Neuronal stem cell (in vitro differentiated cells): Measurements from ENCODE around the gene SPOCD1.

Source experiments
- DNase-seq: peaks from one replicate; pipeline ENCODE4 v3.0.0-alpha.2; 2013; ENCODE audit warnings: low spot score
- H2AFZ ChIP-seq: one replicate; pipeline ENCODE4 v1.6.1; 2013; ENCODE audit warnings: mild to moderate bottlenecking, low read length, inconsistent platforms
- H2AK5ac ChIP-seq: 2 replicates; pipeline ENCODE4 v1.6.1; 2013; ENCODE audit warnings: low read depth, mild to moderate bottlenecking, inconsistent platforms, low read length, moderate library complexity, mixed read lengths
- H2BK120ac ChIP-seq: 2 replicates; pipeline ENCODE4 v1.6.1; 2013; ENCODE audit warnings: low read depth, mild to moderate bottlenecking, inconsistent platforms, low read length, moderate library complexity, mixed read lengths
- H2BK12ac ChIP-seq: one replicate; pipeline ENCODE4 v1.6.1; 2013; ENCODE audit warnings: low read length, inconsistent platforms
- H2BK15ac ChIP-seq: 2 replicates; pipeline ENCODE4 v1.6.1; 2013; ENCODE audit warnings: mild to moderate bottlenecking, low read length, inconsistent platforms, mixed read lengths
- H2BK5ac ChIP-seq: one replicate; pipeline ENCODE4 v1.6.1; 2013; ENCODE audit warnings: inconsistent platforms, mild to moderate bottlenecking, low read length, moderate library complexity
- H3K14ac ChIP-seq: one replicate; pipeline ENCODE4 v1.6.1; 2013; ENCODE audit warnings: low read length, inconsistent platforms
- H3K18ac ChIP-seq: 2 replicates; pipeline ENCODE4 v1.6.1; 2013; ENCODE audit warnings: low read length, inconsistent platforms
- H3K23ac ChIP-seq: 2 replicates; pipeline ENCODE4 v1.6.1; 2013; ENCODE audit warnings: low read depth, mild to moderate bottlenecking, mixed read lengths, low read length, inconsistent platforms; ENCODE audit not compliant: poor library complexity
- H3K27ac ChIP-seq: replicated peaks from 3 replicates; pipeline ENCODE4 v1.5.1; 2013; ENCODE audit warnings: low read length, inconsistent platforms
- H3K27me3 ChIP-seq, 3 experiments: 2 replicates each; pipeline ENCODE4 v1.6.1; 2013; ENCODE audit warnings: low read length in 3 of 3, mild to moderate bottlenecking in 2 of 3, inconsistent platforms in 1 of 3, low read depth in 1 of 3, mixed read lengths in 1 of 3, moderate library complexity in 1 of 3; ENCODE audit not compliant: control insufficient read depth in 3 of 3, insufficient read depth in 3 of 3
- H3K36me3 ChIP-seq, 2 donors: replicated peaks in 1 of 2; 2 replicates each; pipeline ENCODE4 v1.6.1; 2013; ENCODE audit warnings: low read length in 2 of 2; ENCODE audit not compliant: control insufficient read depth in 2 of 2, insufficient read depth in 2 of 2
- H3K4ac ChIP-seq: 2 replicates; pipeline ENCODE4 v1.6.1; 2013; ENCODE audit warnings: inconsistent platforms, mild to moderate bottlenecking, low read length, moderate library complexity
- H3K4me1 ChIP-seq, 2 donors: 1 replicate in 1 of 2; 2 replicates in 1 of 2; pipeline ENCODE4 v1.6.1; 2013; ENCODE audit warnings: low read length in 2 of 2, low read depth in 1 of 2; ENCODE audit not compliant: control insufficient read depth in 2 of 2, insufficient read depth in 1 of 2
- H3K4me2 ChIP-seq: one replicate; pipeline ENCODE4 v1.6.1; 2013; ENCODE audit warnings: mild to moderate bottlenecking, low read length, inconsistent platforms; ENCODE audit not compliant: insufficient read depth, poor library complexity, severe bottlenecking
- H3K4me3 ChIP-seq, 2 donors: 2 replicates each; pipeline ENCODE4 v1.5.1; 2013; ENCODE audit warnings: low read length in 2 of 2, mild to moderate bottlenecking in 2 of 2, inconsistent platforms in 1 of 2, moderate library complexity in 1 of 2
- H3K79me1 ChIP-seq: one replicate; pipeline ENCODE4 v1.6.1; 2013; ENCODE audit warnings: low read depth, mild to moderate bottlenecking, inconsistent platforms, low read length, moderate library complexity
- H3K9ac ChIP-seq: one replicate; pipeline ENCODE4 v1.6.1; 2013; ENCODE audit warnings: mild to moderate bottlenecking, low read depth, low read length, inconsistent platforms; ENCODE audit not compliant: poor library complexity
- H3K9me3 ChIP-seq, 2 donors: replicated peaks in 1 of 2; 2 replicates each; pipeline versions ENCODE3 to v1.6.1; 2013; ENCODE audit warnings: low read length in 2 of 2, mild to moderate bottlenecking in 2 of 2, inconsistent platforms in 1 of 2, low read depth in 1 of 2, mixed read lengths in 1 of 2, moderate library complexity in 1 of 2; ENCODE audit not compliant: control insufficient read depth in 2 of 2, insufficient read depth in 1 of 2
- H4K8ac ChIP-seq: one replicate; pipeline ENCODE4 v1.6.1; 2013; ENCODE audit warnings: low read depth, mild to moderate bottlenecking, inconsistent platforms, low read length, moderate library complexity
- H4K91ac ChIP-seq: one replicate; pipeline ENCODE4 v1.6.1; 2013; ENCODE audit warnings: low read length, low read depth, mild to moderate bottlenecking, inconsistent platforms; ENCODE audit not compliant: poor library complexity
- WGBS, 2 donors: extraction: QIAGEN DNeasy Blood & Tissue Kit; methylation state at CpG; one replicate each; pipeline ENCODE4 v1.1.7; 2013; ENCODE audit warnings: missing lambda C conversion rate in 2 of 2, mixed read lengths in 1 of 2; ENCODE audit not compliant: insufficient read length in 2 of 2, insufficient replicate concordance in 1 of 2; ENCODE audit errors: extremely low coverage in 2 of 2; 5-methylcytosine and 5-hydroxymethylcytosine counted together

Gene SPOCD1

DNA sequence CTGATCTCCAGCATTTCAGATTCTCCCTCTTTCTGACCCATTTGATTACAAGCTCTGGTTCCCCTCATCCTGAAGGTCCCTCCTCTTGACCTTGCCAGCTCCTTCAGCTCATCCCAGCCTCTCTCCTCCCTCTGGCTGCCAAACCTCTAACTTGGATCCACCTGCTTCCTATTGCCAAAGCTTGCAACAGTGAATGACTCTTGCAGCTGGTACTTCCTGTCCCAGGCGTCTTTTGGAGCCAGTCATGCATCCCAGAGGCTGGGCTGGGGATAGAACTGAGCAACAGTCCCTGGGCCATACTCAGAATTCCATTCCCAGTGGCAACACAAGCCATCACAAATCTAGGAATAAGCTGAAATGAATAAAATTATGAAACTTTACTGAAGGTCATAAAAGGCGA, 27.7 kb upstream of the SPOCD1 start:
- H3K9ac ChIP-seq: no peak overlapping the region
- no peak overlapping the region for H3K18ac ChIP-seq
- no CpG with 5 or more reads among the region's 2 CpGs for WGBS, 2 donors
- no peak overlapping the region for H3K4me2 ChIP-seq
- no peak overlapping the region for H2AK5ac ChIP-seq
- H3K4me1 ChIP-seq: no peaks in the 10 kb centered on the region
- no peak overlapping the region for H3K23ac ChIP-seq
- no peaks in the 10 kb centered on the region for H3K9me3 ChIP-seq
- H2AFZ ChIP-seq: no peak overlapping the region
- H3K4me3 ChIP-seq: no peak overlapping the region
- DNase-seq: no peak
- no peak overlapping the region for H3K27ac ChIP-seq
- H3K14ac ChIP-seq: no peak overlapping the region
- no peaks in the 10 kb centered on the region for H3K79me1 ChIP-seq
- no peak overlapping the region for H4K8ac ChIP-seq
- no peak overlapping the region for H2BK5ac ChIP-seq
- no peak overlapping the region for H2BK120ac ChIP-seq
- H2BK12ac ChIP-seq: no peak overlapping the region
- peaks cover 0 to 3% (median 0%) of the 10 kb centered on the region in 3 experiments for H3K27me3 ChIP-seq
- no peak overlapping the region for H2BK15ac ChIP-seq
- no peaks in the 10 kb centered on the region for H3K36me3 ChIP-seq
- no peak overlapping the region for H4K91ac ChIP-seq
- no peak overlapping the region for H3K4ac ChIP-seq

DNA sequence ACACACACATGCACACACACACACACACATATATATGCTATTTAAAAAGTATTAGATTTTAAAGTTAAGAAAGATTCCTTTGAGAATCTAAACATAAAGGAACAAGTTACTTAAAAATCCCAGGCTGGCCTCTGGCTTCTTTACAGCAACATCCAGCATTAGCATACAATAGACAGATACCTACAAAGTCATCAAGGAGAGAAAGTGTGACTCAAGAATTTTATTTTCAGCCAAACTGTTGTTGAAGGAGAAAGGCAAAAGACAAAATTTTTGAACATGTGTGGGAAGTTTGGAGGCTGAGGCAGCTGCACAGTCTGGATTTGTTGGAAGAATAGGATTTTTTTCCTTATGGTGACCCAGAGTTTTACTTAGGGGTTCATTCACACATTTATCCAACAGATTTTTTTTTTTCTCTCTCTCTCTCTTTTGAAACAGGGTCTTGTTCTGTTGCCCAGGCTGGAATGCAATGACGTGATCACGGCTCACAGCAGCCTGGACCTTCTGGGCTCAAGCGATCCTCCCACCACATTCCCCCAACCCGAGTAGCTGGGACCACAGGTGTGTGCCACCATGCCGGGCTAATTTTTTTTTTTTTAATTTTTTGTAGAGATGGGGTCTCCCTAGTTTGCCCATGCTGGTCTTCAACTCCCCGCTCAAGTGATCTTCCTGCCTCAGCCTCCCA, 24.0 kb upstream of the SPOCD1 start:
- H3K4me2 ChIP-seq: no peak overlapping the region
- H2BK120ac ChIP-seq: no peak overlapping the region
- H3K4me1 ChIP-seq: no peaks in the 10 kb centered on the region
- no peak overlapping the region for H2BK15ac ChIP-seq
- H4K8ac ChIP-seq: no peak overlapping the region
- H3K23ac ChIP-seq: no peak overlapping the region
- H3K27me3 ChIP-seq: peaks cover 0 to 9% (median 0%) of the 10 kb centered on the region in 3 experiments
- no CpG with 5 or more reads among the region's 6 CpGs for WGBS, 2 donors
- H2AFZ ChIP-seq: no peak overlapping the region
- H3K9ac ChIP-seq: no peak overlapping the region
- H2BK12ac ChIP-seq: no peak overlapping the region
- H3K9me3 ChIP-seq: peaks cover 0 to 2% of the 10 kb centered on the region in 2 donors
- H2AK5ac ChIP-seq: no peak overlapping the region
- H2BK5ac ChIP-seq: no peak overlapping the region
- no peaks in the 10 kb centered on the region for H3K36me3 ChIP-seq
- no peak overlapping the region for H4K91ac ChIP-seq
- H3K4me3 ChIP-seq: no peak overlapping the region
- DNase-seq: no peak
- H3K14ac ChIP-seq: no peak overlapping the region
- H3K27ac ChIP-seq: no peak overlapping the region
- H3K79me1 ChIP-seq: no peaks in the 10 kb centered on the region
- H3K4ac ChIP-seq: no peak overlapping the region
- H3K18ac ChIP-seq: no peak overlapping the region

DNA sequence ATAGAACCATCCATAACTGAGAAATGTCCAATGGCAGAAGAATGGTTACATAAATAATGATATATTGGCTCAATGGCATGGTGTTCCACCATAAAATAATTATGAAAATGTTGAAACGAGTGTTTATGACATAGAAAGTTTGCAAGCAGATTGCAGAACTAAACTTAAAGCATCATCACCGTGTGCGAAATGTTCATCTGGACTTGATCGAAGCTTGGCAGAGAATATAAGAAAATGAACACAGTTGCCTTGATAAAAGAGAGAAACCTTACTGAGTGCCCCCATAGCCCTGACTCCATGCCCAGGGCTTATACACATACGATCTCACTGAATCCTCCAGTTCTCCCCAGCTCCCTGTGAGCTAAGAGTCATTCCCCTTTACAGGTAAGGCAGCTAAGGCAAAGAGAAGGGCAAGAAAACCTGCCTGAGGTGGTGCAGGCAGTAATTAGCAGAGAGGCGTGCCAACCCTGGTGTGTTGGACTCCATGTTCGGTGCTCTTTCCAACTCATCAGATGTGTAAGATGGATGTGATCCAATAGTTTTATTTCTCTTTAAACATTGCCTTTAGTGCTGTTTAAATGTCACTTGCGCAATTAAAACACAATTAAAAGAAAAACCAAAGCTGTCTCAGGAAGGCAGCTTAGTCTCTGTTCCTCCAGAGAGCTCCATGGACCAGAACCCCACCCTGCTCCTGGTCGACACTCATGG, 21.8 kb upstream of the SPOCD1 start:
- DNase-seq: no peak
- Histone ChIP-seq H3K4me2 (no peak overlapping the region), H3K27me3 (peaks cover 0 to 23% (median 0%) of the 10 kb centered on the region in 3 experiments), H3K79me1 (no peaks in the 10 kb centered on the region), H2BK120ac (no peak overlapping the region), H2AK5ac (no peak overlapping the region), H2AFZ (no peak overlapping the region), H2BK15ac (no peak overlapping the region), H3K27ac (no peak overlapping the region), H2BK5ac (no peak overlapping the region), H2BK12ac (no peak overlapping the region), H3K23ac (no peak overlapping the region), H3K4me3 (no peak overlapping the region), H4K8ac (no peak overlapping the region), H3K4ac (no peak overlapping the region), H3K4me1 (no peaks in the 10 kb centered on the region), H3K14ac (no peak overlapping the region), H3K9me3 (peaks cover 0 to 2% of the 10 kb centered on the region in 2 donors), H4K91ac (no peak overlapping the region), H3K18ac (no peak overlapping the region), H3K36me3 (no peaks in the 10 kb centered on the region), H3K9ac (no peak overlapping the region)
- WGBS, 2 donors: no CpG with 5 or more reads among the region's 9 CpGs

DNA sequence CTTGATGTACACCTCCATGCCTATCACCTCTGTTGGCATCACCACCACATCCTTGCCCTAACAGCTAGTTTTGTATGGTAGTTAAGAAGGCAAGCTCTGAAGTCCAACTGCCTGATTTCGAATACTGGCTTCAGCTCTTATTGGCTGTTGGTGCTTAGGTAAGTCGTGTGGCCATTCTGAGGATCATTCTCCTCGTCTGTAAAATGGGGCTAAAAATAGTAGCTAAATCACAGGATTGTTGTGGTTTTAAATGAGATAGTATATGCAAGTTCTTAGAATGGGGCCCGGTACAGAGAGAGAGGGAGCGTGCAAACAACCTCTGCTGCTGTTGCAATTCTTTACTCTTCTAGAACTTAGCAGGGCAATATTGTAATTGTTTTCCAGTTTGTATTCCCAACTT, 20.8 kb upstream of the SPOCD1 start:
- Histone ChIP-seq H3K4me3 (no peak overlapping the region), H3K36me3 (no peaks in the 10 kb centered on the region), H3K27me3 (peaks cover 0 to 33% (median 0%) of the 10 kb centered on the region in 3 experiments), H3K18ac (no peak overlapping the region), H3K4ac (no peak overlapping the region), H3K4me2 (no peak overlapping the region), H2AK5ac (no peak overlapping the region), H2AFZ (no peak overlapping the region), H2BK15ac (no peak overlapping the region), H3K23ac (no peak overlapping the region), H3K79me1 (no peaks in the 10 kb centered on the region), H4K8ac (no peak overlapping the region), H2BK5ac (no peak overlapping the region), H3K9me3 (peaks cover 0 to 2% of the 10 kb centered on the region in 2 donors), H2BK12ac (no peak overlapping the region), H3K14ac (no peak overlapping the region), H3K27ac (no peak overlapping the region), H4K91ac (no peak overlapping the region), H2BK120ac (no peak overlapping the region), H3K9ac (no peak overlapping the region), H3K4me1 (no peaks in the 10 kb centered on the region)
- DNase-seq: no peak
- WGBS, 2 donors: no CpG with 5 or more reads among the region's 5 CpGs
